ENCODE results near the gene DMRTC1.
"Not testable (repeated sequence)": the region's sequence is repeated elsewhere in the genome, so short reads cannot be mapped to it uniquely, and the experiment has no call there.

DMRTC1 gene, protein sequence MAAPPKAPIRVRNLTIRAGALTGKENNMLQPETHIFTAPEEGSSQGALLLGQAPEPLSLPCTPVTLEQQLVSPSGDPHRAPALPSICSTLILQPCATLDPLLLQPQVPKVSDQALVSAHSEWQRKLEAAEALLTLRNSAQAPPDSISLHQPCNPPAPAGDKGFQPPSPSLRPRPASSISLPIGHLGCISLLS

DNA sequence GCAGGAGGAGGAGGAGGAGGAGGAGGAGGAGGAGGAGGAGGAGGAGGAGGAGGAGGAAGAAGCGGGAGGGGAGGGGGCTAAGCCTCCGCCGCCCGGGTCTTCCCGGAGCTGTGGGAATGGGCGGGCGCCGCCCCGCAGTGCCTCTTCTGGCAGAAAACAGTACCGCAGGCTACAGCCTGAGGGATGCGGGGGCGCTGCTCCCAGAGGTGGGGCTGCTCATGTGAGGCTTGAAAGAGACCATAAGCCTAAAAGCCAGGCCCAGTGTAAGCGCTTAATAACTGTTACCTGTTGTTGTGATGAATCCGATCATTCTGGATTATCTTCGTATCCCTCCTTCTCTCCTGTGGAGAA lies at the start of gene DMRTC1:
Gene DMRTC1, minus strand, starts transcription at position 19 of the 351 bp plus-strand sequence. CDS start 68,143 bp downstream, outside the sequence.
- not testable (repeated sequence) for DNase-seq

GRCh38 chrX:72980894-72981469 lies 37.3 kb upstream of the DMRTC1 start:
- DNase-seq, result not testable (repeated sequence)

- not testable (repeated sequence) for DNase-seq
Measured at GRCh38 chrX:72974885-72975284, 31.2 kb upstream of the DMRTC1 start.

GRCh38 chrX:72971859-72972258 lies 28.2 kb upstream of the DMRTC1 start:
- not testable (repeated sequence) for DNase-seq

DNA sequence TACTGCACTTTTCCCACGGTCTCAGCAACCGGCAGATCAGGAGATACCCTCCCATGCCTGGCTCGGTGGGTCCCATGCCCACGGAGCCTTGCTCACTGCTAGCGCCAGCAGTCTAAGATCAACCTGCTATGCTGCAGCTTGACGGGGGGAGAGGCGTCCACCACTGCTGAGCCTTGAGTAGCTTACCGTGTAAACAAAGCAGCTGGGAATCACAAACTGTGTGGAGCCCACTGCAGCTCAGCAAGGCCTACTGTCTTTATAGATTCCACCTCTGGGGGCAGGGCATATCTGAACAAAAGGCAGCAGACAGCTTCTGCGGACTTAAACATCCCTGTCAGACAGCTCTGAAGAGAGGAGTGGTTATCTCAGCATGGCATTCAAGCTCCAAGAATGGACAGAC lies 16.3 kb upstream of the DMRTC1 start:
- DNase-seq, result not testable (repeated sequence)

GRCh38 chrX:72943035-72943818 lies 410 bp downstream of the DMRTC1 start:
- DNase-seq, result not testable (repeated sequence)

- DNase-seq, result not testable (repeated sequence)
Measured at GRCh38 chrX:72942272-72942671, 1.4 kb downstream of the DMRTC1 start.

DNA sequence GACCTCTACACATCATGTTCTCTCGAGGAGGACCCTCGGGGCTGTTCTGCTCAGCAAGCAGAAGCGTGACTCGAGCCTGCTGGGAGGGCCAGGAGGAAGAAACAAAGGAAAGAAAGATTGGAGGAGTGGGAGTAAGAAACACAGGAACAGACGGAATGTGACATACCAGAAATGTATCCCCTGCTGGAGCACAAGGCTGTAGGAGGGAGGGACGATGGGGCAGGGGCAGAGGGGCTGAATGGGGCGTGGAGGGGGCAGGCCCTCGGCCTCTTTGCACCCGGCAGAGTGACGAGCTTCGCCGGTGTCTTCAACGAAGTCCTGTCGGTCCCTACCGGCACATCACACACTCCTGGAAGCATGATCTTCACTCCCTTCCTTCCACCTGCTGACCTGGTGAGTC lies 5.7 kb downstream of the DMRTC1 start, which contains the start of gene FAM236A:
Gene FAM236A, plus strand, starts transcription at position 301 of the 400 bp plus-strand sequence. Its CDS starts 57 bp downstream, at position 358.
- DNase-seq, result not testable (repeated sequence)

DNA sequence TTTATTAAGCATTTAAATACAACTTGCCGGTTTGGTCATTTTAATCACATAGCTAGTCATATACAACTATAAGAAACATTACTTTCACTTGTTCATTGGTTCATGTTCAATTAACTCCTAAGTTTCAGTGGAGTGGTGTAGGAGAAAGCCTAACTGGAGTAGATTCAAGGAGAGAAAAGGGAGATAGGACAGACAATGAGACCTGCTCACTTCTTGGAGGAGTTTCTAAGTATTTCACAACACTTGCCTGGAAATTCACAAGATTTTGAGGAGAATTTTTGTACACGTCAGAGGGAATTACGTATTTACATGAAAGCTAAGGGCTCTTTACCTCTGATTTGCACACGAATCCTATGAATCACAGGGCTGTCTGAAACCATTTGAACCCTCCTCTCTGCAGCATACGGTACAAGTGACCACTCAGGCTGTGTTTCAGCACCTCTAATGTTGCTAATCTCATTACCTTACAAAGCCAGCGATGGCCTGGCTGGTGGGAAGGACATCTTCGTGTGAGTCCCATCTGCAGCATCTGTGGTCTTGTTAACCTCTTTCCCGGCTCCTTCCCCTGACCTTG lies 6.7 kb downstream of the DMRTC1 start:
- not testable (repeated sequence) for DNase-seq

DNA sequence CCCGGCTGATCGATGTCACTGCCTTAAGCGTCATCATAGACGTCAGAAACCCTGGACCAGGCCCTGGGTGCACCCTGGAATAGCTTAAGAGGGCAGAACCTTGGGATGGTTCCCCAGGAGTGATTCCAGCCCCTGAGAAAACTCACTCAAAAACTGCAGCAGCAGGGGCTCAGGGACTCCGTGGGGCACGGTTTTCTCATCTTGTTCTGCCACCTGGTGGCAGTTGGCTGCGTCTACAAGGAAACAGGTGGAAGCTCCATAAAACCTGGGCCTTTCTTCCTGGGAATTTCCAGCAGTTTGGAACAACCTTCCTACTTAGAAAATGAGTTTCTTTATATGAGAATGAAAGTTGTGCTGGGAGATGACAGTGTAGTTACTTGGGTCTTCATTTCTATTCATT lies 7.2 kb downstream of the DMRTC1 start:
- not testable (repeated sequence) for DNase-seq

DNA sequence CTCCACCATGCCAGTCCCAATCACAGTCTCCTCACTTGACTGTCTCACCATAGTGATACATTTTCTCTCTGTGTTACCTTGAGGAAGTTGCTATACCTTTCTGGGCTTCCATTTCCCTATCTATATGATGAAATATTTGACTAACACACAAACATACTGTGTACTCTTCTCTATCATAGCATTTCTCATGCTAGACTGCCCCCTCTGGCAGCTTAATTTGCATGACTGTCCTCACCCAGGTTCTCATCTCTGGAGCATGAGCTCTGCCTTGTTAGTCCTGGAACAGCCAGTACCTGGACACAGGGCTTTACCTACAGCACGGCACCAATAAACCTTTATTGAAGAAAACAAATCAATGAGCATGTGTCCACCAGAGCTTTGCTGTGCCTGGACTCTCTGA lies 11.4 kb downstream of the DMRTC1 start:
- DNase-seq, result not testable (repeated sequence)

- not testable (repeated sequence) for DNase-seq
Measured at GRCh38 chrX:72916096-72916495, 27.5 kb downstream of the DMRTC1 start.

DNA sequence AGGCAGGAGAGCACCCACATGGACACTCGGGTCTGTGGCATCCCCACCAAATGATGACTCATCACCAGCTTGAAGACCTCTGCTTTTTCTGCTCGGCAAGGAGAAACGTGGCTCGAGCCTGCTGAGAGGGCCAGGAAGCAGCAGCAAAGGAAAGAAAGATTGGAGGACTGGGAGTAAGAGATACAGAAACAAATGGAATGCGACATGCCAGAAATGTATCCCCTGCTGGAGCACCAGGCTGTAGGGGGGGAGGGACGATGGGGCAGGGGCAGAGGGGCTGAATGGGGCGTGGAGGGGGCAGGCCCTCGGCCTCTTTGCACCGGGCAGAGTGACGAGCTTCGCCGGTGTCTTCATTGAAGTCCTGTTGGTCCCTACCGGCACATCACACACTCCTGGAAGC lies 31.3 kb downstream of the DMRTC1 start, which contains the start of gene FAM236C:
Gene FAM236C, plus strand, starts transcription at position 301 of the 400 bp plus-strand sequence. CDS start 100 bp downstream, outside the sequence.
- not testable (repeated sequence) for DNase-seq

DNA sequence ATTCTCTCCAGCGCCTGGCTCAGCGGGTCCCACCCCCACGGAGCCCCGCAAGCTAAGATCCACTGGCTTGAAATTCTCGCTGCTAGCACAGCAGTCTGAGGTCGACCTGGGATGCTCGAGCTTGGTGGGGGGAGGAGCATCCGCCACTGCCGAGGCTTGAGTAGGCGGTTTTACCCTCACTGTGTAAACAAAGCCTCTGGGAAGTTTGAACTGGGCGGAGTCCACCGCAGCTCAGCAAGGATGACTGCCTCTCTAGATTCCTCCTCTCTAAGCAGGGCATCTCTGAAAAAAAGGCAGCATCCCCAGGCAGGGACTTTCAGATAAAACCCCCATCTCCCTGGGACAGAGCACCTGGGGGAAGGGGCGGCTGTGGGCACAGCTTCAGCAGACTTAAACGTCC lies 53.9 kb downstream of the DMRTC1 start:
- not testable (repeated sequence) for DNase-seq

DNA sequence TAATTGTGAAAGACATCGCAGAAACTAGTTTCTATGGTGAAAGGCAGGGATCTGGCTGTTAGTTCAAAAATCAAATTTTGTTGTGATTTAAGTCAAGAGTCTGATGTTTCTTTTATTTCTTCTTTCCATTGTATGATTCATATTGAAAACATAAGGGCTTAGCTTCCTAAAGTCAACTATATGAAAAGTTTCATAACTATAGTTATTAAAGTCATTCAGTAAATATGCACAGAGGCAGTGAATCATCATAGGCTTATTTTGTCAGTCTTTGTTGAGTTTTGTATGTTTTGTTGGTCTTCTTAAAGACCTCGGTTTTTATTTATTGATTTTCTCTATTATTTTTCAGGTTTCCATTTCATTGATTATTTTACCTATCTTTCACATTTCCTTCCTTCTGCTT lies 60.7 kb downstream of the DMRTC1 start:
- not testable (repeated sequence) for DNase-seq

DNA sequence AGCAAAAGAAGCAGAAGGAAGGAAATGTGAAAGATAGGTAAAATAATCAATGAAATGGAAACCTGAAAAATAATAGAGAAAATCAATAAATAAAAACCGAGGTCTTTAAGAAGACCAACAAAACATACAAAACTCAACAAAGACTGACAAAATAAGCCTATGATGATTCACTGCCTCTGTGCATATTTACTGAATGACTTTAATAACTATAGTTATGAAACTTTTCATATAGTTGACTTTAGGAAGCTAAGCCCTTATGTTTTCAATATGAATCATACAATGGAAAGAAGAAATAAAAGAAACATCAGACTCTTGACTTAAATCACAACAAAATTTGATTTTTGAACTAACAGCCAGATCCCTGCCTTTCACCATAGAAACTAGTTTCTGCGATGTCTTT lies 106.1 kb downstream of the DMRTC1 start:
- not testable (repeated sequence) for DNase-seq

DNA sequence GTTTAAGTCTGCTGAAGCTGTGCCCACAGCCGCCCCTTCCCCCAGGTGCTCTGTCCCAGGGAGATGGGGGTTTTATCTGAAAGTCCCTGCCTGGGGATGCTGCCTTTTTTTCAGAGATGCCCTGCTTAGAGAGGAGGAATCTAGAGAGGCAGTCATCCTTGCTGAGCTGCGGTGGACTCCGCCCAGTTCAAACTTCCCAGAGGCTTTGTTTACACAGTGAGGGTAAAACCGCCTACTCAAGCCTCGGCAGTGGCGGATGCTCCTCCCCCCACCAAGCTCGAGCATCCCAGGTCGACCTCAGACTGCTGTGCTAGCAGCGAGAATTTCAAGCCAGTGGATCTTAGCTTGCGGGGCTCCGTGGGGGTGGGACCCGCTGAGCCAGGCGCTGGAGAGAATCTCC lies 112.9 kb downstream of the DMRTC1 start:
- DNase-seq, result not testable (repeated sequence)

Data from activated T-cell treated with anti-CD3 and anti-CD28 coated beads, Interleukin-2, amount 50 U/mL, for 1 hour (primary cell).